Chondrocyte (in vitro differentiated cells): Measurements from ENCODE around the gene PRSS56. TPM values are rescaled to one million over a fixed set of nuclear protein-coding genes. Genes with fewer than 3 reads are reported as not detected.

Experiments used
- DNase-seq: peaks from one replicate; pipeline ENCODE4 v3.0.0; 2021; ENCODE audit warnings: mixed read lengths, low spot score
- H3K27ac Mint-ChIP-seq: one replicate; pipeline ENCODE4 v1.8.0; 2021; ENCODE audit warnings: mild to moderate bottlenecking, moderate library complexity, mixed read lengths; ENCODE audit not compliant: unreplicated experiment
- H3K27me3 Mint-ChIP-seq: 2 replicates; pipeline ENCODE4 v1.8.0; 2021; ENCODE audit warnings: low read depth, mixed read lengths
- H3K36me3 Mint-ChIP-seq: 2 replicates; pipeline ENCODE4 v1.8.0; 2021; ENCODE audit warnings: low read depth, mixed read lengths
- H3K4me1 Mint-ChIP-seq: 2 replicates; pipeline ENCODE4 v1.8.0; 2021; ENCODE audit warnings: low read depth, mild to moderate bottlenecking, mixed read lengths
- H3K4me3 Mint-ChIP-seq: one replicate; pipeline ENCODE4 v1.8.0; 2021; ENCODE audit warnings: mild to moderate bottlenecking, moderate library complexity, mixed read lengths; ENCODE audit not compliant: unreplicated experiment
- H3K9me3 Mint-ChIP-seq: 2 replicates; pipeline ENCODE4 v1.8.0; 2021; ENCODE audit warnings: low read depth, mixed read lengths
- total RNA-seq: library from RNA; stranded (reverse); gene quantifications from 3 replicates; pipeline ENCODE4 v1.2.1, GENCODE V29; 2021
- TF ChIP-seq, protein P1 (sequence below): fragments of 200-600 bp; sonication (generic); IDR thresholded peaks from 2 replicates; pipeline ENCODE4 v1.5.0; 2021; ENCODE audit warnings: antibody characterized with exemption, mild to moderate bottlenecking, moderate library complexity

PRSS56 gene
- total RNA-seq, 1 donor from 2014 or later, result not detected

DNA sequence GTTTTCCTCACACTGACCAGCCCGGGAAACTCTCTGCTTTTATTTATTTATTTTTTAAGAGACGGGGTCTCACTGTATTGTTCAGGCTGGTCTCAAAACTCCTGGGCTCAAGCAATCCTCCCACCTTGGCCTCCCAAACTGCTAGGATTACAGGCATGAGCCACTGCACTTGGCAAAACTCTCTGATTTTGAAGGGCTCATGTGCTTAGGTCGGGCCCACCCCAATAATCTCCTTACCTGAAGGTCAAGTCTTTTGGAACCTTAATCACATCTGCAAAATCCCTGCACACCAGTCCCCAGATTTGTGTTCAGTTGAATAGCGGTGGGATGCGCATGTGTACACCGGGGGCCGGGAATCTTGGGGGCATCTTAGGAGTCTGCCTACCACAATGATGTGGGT, 24.9 kb upstream of the PRSS56 start:
- TF ChIP-seq, protein P1, sequence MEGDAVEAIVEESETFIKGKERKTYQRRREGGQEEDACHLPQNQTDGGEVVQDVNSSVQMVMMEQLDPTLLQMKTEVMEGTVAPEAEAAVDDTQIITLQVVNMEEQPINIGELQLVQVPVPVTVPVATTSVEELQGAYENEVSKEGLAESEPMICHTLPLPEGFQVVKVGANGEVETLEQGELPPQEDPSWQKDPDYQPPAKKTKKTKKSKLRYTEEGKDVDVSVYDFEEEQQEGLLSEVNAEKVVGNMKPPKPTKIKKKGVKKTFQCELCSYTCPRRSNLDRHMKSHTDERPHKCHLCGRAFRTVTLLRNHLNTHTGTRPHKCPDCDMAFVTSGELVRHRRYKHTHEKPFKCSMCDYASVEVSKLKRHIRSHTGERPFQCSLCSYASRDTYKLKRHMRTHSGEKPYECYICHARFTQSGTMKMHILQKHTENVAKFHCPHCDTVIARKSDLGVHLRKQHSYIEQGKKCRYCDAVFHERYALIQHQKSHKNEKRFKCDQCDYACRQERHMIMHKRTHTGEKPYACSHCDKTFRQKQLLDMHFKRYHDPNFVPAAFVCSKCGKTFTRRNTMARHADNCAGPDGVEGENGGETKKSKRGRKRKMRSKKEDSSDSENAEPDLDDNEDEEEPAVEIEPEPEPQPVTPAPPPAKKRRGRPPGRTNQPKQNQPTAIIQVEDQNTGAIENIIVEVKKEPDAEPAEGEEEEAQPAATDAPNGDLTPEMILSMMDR, result no peak
- no peak overlapping the region for H3K27ac Mint-ChIP-seq
- no peaks in the 10 kb centered on the region for H3K4me1 Mint-ChIP-seq
- H3K36me3 Mint-ChIP-seq, result no peaks in the 10 kb centered on the region
- no peaks in the 10 kb centered on the region for H3K9me3 Mint-ChIP-seq
- DNase-seq, result no peak
- peaks cover 19% of the 10 kb centered on the region for H3K27me3 Mint-ChIP-seq
- no peak overlapping the region for H3K4me3 Mint-ChIP-seq

- TF ChIP-seq, protein P1, result no peak
- H3K36me3 Mint-ChIP-seq, result no peaks in the 10 kb centered on the region
- H3K27ac Mint-ChIP-seq, result no peak overlapping the region
Measured at GRCh38 chr2:232496501-232497270, 23.5 kb upstream of the PRSS56 start.

DNA sequence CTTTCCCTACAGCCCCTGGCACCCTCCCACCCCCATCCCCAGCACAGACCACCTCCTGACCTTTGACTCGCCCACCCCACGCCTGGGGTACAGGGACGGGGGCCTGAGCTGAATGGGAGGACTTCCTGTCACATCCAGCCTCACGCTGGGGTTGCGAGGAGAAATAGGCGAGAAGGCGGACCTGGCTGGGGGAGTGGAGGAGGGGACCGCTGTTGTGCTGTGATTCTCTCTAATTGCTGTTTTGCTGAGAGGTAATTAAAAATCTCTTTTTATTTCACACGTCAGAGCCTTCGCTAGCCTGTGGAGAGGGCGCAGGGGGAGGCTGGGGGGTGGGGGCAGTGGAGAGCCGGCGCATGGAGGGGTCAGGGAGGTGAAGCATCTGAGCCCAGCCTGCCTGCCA, 22.8 kb upstream of the PRSS56 start:
- Mint-ChIP-seq H3K4me3 (no peak overlapping the region), H3K36me3 (no peaks in the 10 kb centered on the region), H3K27me3 (peaks cover 21% of the 10 kb centered on the region), H3K4me1 (peaks cover under 1% of the 10 kb centered on the region), H3K27ac (no peak overlapping the region), H3K9me3 (no peaks in the 10 kb centered on the region)
- DNase-seq, result no peak
- TF ChIP-seq, protein P1, result no peak

More at GRCh38 chr2:232496501-232497270, 23.5 kb upstream of the PRSS56 start:
- Mint-ChIP-seq H3K4me1 (no peaks in the 10 kb centered on the region), H3K27me3 (peaks cover 19% of the 10 kb centered on the region), H3K4me3 (no peak overlapping the region), H3K9me3 (no peaks in the 10 kb centered on the region)
- no peak for DNase-seq

- Mint-ChIP-seq H3K4me1 (peaks cover 4% of the 10 kb centered on the region), H3K27ac (no peak overlapping the region), H3K4me3 (no peak overlapping the region), H3K27me3 (peaks cover 24% of the 10 kb centered on the region), H3K36me3 (no peaks in the 10 kb centered on the region), H3K9me3 (no peaks in the 10 kb centered on the region)
- DNase-seq, result no peak
- TF ChIP-seq, protein P1, result no peak
Measured at GRCh38 chr2:232498452-232498851, 21.7 kb upstream of the PRSS56 start.

DNA sequence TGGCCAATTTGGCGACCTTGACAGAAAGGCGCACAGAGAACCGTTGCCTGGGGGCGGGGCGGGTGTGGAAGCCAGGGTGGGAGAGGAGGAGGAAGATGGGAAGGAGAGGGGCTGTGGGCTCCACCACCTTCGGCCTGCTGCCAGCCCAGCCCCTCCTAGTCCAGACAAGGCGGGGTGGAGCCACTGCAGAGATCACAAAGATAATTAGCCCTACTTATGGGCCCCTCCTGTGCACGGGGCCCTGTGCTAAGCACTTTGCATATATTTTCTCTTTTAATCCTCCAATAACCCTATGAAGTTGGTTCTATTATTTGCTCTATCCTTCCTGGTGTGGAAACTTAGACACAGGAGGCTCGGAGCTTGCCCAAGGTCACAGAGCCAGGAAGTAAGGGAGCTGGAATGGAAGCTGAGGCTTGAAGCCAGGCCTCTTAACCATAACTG, 18.8 kb upstream of the PRSS56 start:
- Mint-ChIP-seq H3K36me3 (no peaks in the 10 kb centered on the region), H3K9me3 (no peaks in the 10 kb centered on the region), H3K27me3 (peaks cover 45% of the 10 kb centered on the region), H3K4me1 (peaks cover 9% of the 10 kb centered on the region), H3K4me3 (no peak overlapping the region), H3K27ac (no peak overlapping the region)
- no peak for DNase-seq
- TF ChIP-seq, protein P1, result no peak
